Measurements from ENCODE around the gene COASY.

GRCh38 chr17:42521036-42521435 lies 40.9 kb upstream of the COASY start:
- TF ChIP-seq CTCF (IDR thresholded peaks at IDR 0.05), result no peak
- no peak for TF ChIP-seq POLR2AphosphoS5 (IDR thresholded peaks at IDR 0.05; ENCODE audit: low read depth, low read length)
- TF ChIP-seq RCOR1 (IDR thresholded peaks at IDR 0.05; ENCODE audit: low read length), result no peak
- TF ChIP-seq RAD21 (IDR thresholded peaks at IDR 0.05; ENCODE audit: low read length), result no peak
- TF ChIP-seq SIN3A (IDR thresholded peaks at IDR 0.05; ENCODE audit: borderline replicate concordance, low read depth, low read length), result no peak
- TF ChIP-seq YY1 (IDR thresholded peaks at IDR 0.05; ENCODE audit: low read depth), result no peak
- no peak for TF ChIP-seq MAX (IDR thresholded peaks at IDR 0.05; ENCODE audit: low read depth)
- TF ChIP-seq REST (IDR thresholded peaks at IDR 0.05; ENCODE audit: low read depth, low read length), result no peak
- no peak for TF ChIP-seq ZBTB33 (IDR thresholded peaks at IDR 0.05; ENCODE audit: borderline replicate concordance, low read depth)
- TF ChIP-seq EZH2phosphoT487 (IDR thresholded peaks at IDR 0.05; ENCODE audit: borderline replicate concordance, low read depth), result no peak
- TF ChIP-seq EP300 (IDR thresholded peaks at IDR 0.05; ENCODE audit: borderline replicate concordance in 1 of 2, low read depth in 1 of 2, low read length in 1 of 2), result no peak
